Kidney epithelial cell (primary cell): ENCODE results near the gene S100A14. TPM values are rescaled to one million over a fixed set of nuclear protein-coding genes. Genes with fewer than 3 reads are reported as not detected.

ENCODE experiments used
- DNase-seq: peaks from one replicate; pipeline ENCODE4 v3.0.0-alpha.2; 2010; ENCODE audit warnings: low read depth
- H3K27me3 ChIP-seq: 2 replicates; pipeline ENCODE4 v1.6.0; 2011; ENCODE audit warnings: low read length; ENCODE audit not compliant: control insufficient read depth, insufficient read depth
- H3K36me3 ChIP-seq: 2 replicates; pipeline ENCODE4 v1.5.1; 2011; ENCODE audit warnings: low read length; ENCODE audit not compliant: control insufficient read depth, insufficient read depth
- H3K4me3 ChIP-seq: 2 replicates; pipeline ENCODE4 v1.5.1; 2011; ENCODE audit warnings: low read depth, mild to moderate bottlenecking, control low read depth, low read length
- CTCF ChIP-seq: IDR thresholded peaks from 2 replicates; pipeline ENCODE4 v1.5.1; 2011; ENCODE audit warnings: mild to moderate bottlenecking, moderate library complexity, low read length, control low read depth, inconsistent platforms; ENCODE audit not compliant: insufficient read depth, poor library complexity, severe bottlenecking
- total RNA-seq: library from RNA; depleted of rRNA; stranded (reverse); fragments of >200 nt; gene quantifications from 2 replicates; pipeline ENCODE4 v1.2.3, GENCODE V29; 2015

S100A14 gene
- total RNA-seq, 1 donor from 2014 or later: 4.2 TPM

GRCh38 chr1:153608742-153609584, 7.2 kb downstream of the S100A14 start:
- H3K4me3 ChIP-seq: peak overlapping the region; percentile 56
- H3K27me3 ChIP-seq: no peaks in the 10 kb centered on the region
- DNase-seq: peak; percentile 86
- peaks cover 3% of the 10 kb centered on the region for H3K36me3 ChIP-seq
- TF ChIP-seq CTCF: no peak

- peaks cover 3% of the 10 kb centered on the region for H3K36me3 ChIP-seq
- H3K27me3 ChIP-seq: no peaks in the 10 kb centered on the region
- H3K4me3 ChIP-seq: peak overlapping the region; percentile 56
- TF ChIP-seq CTCF: no peak
- DNase-seq: no peak
Measured at GRCh38 chr1:153608089-153608682, 7.9 kb downstream of the S100A14 start.

GRCh38 chr1:153607381-153607780, 8.7 kb downstream of the S100A14 start:
- Histone ChIP-seq H3K27me3 (no peaks in the 10 kb centered on the region), H3K36me3 (peaks cover 3% of the 10 kb centered on the region), H3K4me3 (no peak overlapping the region)
- TF ChIP-seq CTCF: no peak
- DNase-seq: no peak

- H3K36me3 ChIP-seq: peaks cover 3% of the 10 kb centered on the region
Measured at GRCh38 chr1:153606194-153606593, 9.9 kb downstream of the S100A14 start.

GRCh38 chr1:153602749-153603148, 13.4 kb downstream of the S100A14 start:
- Histone ChIP-seq H3K27me3 (no peaks in the 10 kb centered on the region), H3K4me3 (no peak overlapping the region), H3K36me3 (peaks cover 3% of the 10 kb centered on the region)
- TF ChIP-seq CTCF: no peak
- DNase-seq: no peak

More at GRCh38 chr1:153606194-153606593, 9.9 kb downstream of the S100A14 start:
- no peak overlapping the region for H3K4me3 ChIP-seq
- no peak for DNase-seq
- H3K27me3 ChIP-seq: no peaks in the 10 kb centered on the region
- no peak for TF ChIP-seq CTCF
